Uterus (tissue), 2 donors: ENCODE measurements around the gene GLIS1.

Source experiments
- CTCF ChIP-seq, 4 experiments: fragments of 200-600 bp in 2 of 4; fragments of 450-650 bp in 2 of 4; sonication (generic) in 2 of 4; IDR thresholded peaks; one replicate each; pipeline ENCODE4 v1.5.1; 2016 to 2019; ENCODE audit warnings: antibody characterized with exemption in 4 of 4, mild to moderate bottlenecking in 2 of 4, moderate library complexity in 1 of 4
- POLR2A ChIP-seq, 2 donors: fragments of 450-650 bp; IDR thresholded peaks; one replicate each; pipeline ENCODE4 v1.6.1; 2016; ENCODE audit warnings: antibody characterized with exemption in 2 of 2, mild to moderate bottlenecking in 1 of 2, moderate library complexity in 1 of 2

- TF ChIP-seq CTCF (IDR thresholded peaks at IDR 0.05) = no peak
- TF ChIP-seq POLR2A (IDR thresholded peaks at IDR 0.05) = no peak
These were observed 155.7 kb downstream of the GLIS1 start for GRCh38 chr1:53583021-53583867.
